A549 (cell line): Measurements from ENCODE around the gene CHD9.
"Not testable (repeated sequence)": the region's sequence is repeated elsewhere in the genome, so short reads cannot be mapped to it uniquely, and the experiment has no call there.

Experiments used
- CBX8 ChIP-seq: fragments of 200-600 bp; sonication (generic); IDR thresholded peaks from 2 replicates; pipeline ENCODE4 v1.6.1; 2016
- ESRRA ChIP-seq: fragments of 150-350 bp; IDR thresholded peaks from 2 replicates; pipeline ENCODE4 v1.6.1; 2014; ENCODE audit warnings: mild to moderate bottlenecking, low read length, borderline replicate concordance
- POLR2A ChIP-seq: IDR thresholded peaks from 2 replicates; pipeline ENCODE4 v1.6.1; 2012; ENCODE audit warnings: mild to moderate bottlenecking, low read length
- RAD21 ChIP-seq, 2 experiments: fragments of >200 bp in 1 of 2; sonication (Bioruptor Twin) in 1 of 2; formaldehyde crosslinking in 1 of 2; IDR thresholded peaks in 1 of 2; conservative IDR thresholded peaks in 1 of 2; 2 replicates in 1 of 2; 3 replicates in 1 of 2; pipeline ENCODE4 v1.6.1; 2012 to 2018; ENCODE audit warnings: inconsistent platforms in 1 of 2
- RCOR1 ChIP-seq: fragments of 150-350 bp; IDR thresholded peaks from 2 replicates; pipeline ENCODE4 v1.6.1; 2014; ENCODE audit warnings: antibody characterized with exemption, low read length, low read depth
- ZFP36 ChIP-seq: fragments of 450-650 bp; IDR thresholded peaks from 2 replicates; pipeline ENCODE4 v1.6.1; 2014; ENCODE audit warnings: borderline replicate concordance; ENCODE audit not compliant: partially characterized antibody
- TF ChIP-seq, protein P1 (sequence below): IDR thresholded peaks from 2 replicates; pipeline ENCODE4 v1.6.1; 2012
- TF ChIP-seq, protein P2 (sequence below): fragments of >200 bp; sonication (Bioruptor Twin); formaldehyde crosslinking; IDR thresholded peaks from 3 replicates; pipeline ENCODE4 v1.5.1; 2016
- TF ChIP-seq, protein P3 (sequence below): fragments of 200-600 bp; sonication (generic); IDR thresholded peaks from 2 replicates; pipeline ENCODE4 v1.6.1; 2016; ENCODE audit warnings: antibody characterized with exemption, mild to moderate bottlenecking, moderate library complexity

GRCh38 chr16:53330991-53331390, 276.2 kb downstream of the CHD9 start:
- TF ChIP-seq, protein P1, sequence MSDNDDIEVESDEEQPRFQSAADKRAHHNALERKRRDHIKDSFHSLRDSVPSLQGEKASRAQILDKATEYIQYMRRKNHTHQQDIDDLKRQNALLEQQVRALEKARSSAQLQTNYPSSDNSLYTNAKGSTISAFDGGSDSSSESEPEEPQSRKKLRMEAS = not testable (repeated sequence)
- TF ChIP-seq, protein P2, sequence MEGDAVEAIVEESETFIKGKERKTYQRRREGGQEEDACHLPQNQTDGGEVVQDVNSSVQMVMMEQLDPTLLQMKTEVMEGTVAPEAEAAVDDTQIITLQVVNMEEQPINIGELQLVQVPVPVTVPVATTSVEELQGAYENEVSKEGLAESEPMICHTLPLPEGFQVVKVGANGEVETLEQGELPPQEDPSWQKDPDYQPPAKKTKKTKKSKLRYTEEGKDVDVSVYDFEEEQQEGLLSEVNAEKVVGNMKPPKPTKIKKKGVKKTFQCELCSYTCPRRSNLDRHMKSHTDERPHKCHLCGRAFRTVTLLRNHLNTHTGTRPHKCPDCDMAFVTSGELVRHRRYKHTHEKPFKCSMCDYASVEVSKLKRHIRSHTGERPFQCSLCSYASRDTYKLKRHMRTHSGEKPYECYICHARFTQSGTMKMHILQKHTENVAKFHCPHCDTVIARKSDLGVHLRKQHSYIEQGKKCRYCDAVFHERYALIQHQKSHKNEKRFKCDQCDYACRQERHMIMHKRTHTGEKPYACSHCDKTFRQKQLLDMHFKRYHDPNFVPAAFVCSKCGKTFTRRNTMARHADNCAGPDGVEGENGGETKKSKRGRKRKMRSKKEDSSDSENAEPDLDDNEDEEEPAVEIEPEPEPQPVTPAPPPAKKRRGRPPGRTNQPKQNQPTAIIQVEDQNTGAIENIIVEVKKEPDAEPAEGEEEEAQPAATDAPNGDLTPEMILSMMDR = not testable (repeated sequence)
- not testable (repeated sequence) for TF ChIP-seq POLR2A; RAD21 (conservative IDR thresholded peaks at IDR 0.05 in 1 of 2, IDR thresholded peaks at IDR 0.05 in 1 of 2); CBX8; RCOR1; ESRRA; ZFP36
- TF ChIP-seq, protein P3, sequence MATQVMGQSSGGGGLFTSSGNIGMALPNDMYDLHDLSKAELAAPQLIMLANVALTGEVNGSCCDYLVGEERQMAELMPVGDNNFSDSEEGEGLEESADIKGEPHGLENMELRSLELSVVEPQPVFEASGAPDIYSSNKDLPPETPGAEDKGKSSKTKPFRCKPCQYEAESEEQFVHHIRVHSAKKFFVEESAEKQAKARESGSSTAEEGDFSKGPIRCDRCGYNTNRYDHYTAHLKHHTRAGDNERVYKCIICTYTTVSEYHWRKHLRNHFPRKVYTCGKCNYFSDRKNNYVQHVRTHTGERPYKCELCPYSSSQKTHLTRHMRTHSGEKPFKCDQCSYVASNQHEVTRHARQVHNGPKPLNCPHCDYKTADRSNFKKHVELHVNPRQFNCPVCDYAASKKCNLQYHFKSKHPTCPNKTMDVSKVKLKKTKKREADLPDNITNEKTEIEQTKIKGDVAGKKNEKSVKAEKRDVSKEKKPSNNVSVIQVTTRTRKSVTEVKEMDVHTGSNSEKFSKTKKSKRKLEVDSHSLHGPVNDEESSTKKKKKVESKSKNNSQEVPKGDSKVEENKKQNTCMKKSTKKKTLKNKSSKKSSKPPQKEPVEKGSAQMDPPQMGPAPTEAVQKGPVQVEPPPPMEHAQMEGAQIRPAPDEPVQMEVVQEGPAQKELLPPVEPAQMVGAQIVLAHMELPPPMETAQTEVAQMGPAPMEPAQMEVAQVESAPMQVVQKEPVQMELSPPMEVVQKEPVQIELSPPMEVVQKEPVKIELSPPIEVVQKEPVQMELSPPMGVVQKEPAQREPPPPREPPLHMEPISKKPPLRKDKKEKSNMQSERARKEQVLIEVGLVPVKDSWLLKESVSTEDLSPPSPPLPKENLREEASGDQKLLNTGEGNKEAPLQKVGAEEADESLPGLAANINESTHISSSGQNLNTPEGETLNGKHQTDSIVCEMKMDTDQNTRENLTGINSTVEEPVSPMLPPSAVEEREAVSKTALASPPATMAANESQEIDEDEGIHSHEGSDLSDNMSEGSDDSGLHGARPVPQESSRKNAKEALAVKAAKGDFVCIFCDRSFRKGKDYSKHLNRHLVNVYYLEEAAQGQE = not testable (repeated sequence)
